ENCODE data around the gene NT5C1A. TPM values are rescaled to one million over a fixed set of nuclear protein-coding genes. Genes with fewer than 3 reads are reported as not detected.

The NT5C1A gene
- total RNA-seq, 1 donor from 2014 or later, result 2.8 TPM

DNA sequence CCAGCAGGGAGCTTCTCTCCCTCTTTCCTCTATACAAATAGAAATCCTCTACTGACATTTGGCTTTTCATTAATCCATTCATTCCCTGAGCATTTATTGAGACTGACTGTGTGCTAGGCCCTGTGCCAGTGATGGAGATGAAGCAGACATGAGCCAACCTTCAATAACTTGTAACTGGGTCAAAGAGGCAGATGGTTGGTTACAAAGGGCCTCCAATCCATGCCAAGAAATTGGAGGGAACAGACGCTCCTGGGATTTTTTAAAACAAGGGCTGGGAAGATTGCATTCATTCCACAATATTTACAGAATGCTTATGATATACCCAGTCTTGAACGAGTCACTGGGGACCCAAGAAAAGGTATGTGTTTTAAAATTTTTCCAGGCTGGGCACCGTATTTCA is 13.2 kb upstream of the NT5C1A start:
- H3K36me3 Mint-ChIP-seq (ENCODE audit: low read depth), result peaks cover 8% of the 10 kb centered on the region
- H3K27ac Mint-ChIP-seq, result no peak overlapping the region
- no peak overlapping the region for H3K4me3 Mint-ChIP-seq
- H3K9me3 Mint-ChIP-seq, result no peaks in the 10 kb centered on the region
- DNase-seq (ENCODE audit: low spot score), result no peak
- intact Hi-C loops (cut with micrococcal nuclease), result no loop called here
- H3K4me1 Mint-ChIP-seq (ENCODE audit: low read depth), result peaks cover 25% of the 10 kb centered on the region
- peaks cover 24% of the 10 kb centered on the region for H3K27me3 Mint-ChIP-seq (ENCODE audit: insufficient read depth)

DNA sequence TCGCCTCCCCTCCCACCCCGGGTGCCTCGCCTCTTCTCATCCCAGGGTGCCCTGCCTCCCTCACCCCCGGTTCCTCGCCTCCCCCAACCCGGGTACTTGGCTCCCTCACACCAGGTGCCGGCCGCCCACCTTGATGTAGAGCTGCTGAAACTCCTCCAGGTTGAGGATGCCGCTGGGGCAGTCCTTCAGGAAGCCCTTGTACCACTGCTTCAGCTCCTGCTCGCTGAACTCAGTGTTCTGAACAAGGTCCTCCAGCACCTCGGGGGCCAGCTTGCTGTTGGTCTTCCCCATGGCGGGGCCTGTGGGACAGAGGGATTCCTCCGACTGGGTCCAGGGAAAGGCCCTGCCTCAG is 12.4 kb upstream of the NT5C1A start:
- Mint-ChIP-seq H3K9me3 (no peaks in the 10 kb centered on the region), H3K4me1 (ENCODE audit: low read depth) (peaks cover 17% of the 10 kb centered on the region), H3K4me3 (no peak overlapping the region), H3K36me3 (ENCODE audit: low read depth) (peaks cover 8% of the 10 kb centered on the region), H3K27me3 (ENCODE audit: insufficient read depth) (peaks cover 19% of the 10 kb centered on the region), H3K27ac (no peak overlapping the region)
- DNase-seq (ENCODE audit: low spot score), result no peak
- intact Hi-C loops (cut with micrococcal nuclease), result no loop called here

DNA sequence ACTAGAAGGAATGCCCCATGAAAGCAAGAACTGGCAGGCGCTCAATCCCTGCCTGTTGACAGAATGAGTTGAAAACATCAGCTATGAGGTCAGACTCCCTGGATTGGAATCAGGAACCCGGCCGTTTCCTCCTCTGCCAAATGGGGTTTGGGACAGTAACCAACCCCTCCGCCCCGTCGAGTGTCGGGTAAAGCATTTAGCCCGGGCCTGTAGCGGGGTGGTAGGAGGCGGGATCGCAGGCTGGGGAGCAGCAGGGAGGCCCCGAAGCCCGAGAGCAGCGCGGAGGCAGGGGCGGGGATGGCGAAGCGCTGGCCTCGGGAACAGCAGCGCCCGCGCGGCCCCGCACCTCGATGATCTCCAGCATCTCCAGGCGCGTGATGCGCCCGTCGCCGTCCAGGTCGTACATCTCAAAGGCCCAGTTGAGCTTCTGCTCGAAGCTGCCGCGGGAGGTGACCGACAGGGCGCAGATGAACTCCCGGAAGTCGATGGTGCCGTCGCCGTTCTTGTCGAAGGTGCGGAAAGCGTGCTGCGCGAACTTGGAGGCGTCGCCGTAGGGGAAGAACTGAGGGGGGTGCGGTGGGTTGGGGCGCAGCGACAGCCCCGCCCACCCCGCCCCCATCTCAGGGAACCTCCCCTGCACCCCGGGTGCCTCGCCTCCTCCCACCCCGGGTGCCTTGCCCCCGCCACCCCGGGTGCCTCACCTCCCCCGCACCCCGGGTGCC is 11.8 kb upstream of the NT5C1A start:
- no peak overlapping the region for H3K27ac Mint-ChIP-seq
- H3K4me1 Mint-ChIP-seq (ENCODE audit: low read depth), result peaks cover 15% of the 10 kb centered on the region
- no peak overlapping the region for H3K4me3 Mint-ChIP-seq
- peaks cover 16% of the 10 kb centered on the region for H3K27me3 Mint-ChIP-seq (ENCODE audit: insufficient read depth)
- H3K9me3 Mint-ChIP-seq, result no peaks in the 10 kb centered on the region
- intact Hi-C loops (cut with micrococcal nuclease), result no loop called here
- H3K36me3 Mint-ChIP-seq (ENCODE audit: low read depth), result peaks cover 8% of the 10 kb centered on the region
- DNase-seq (ENCODE audit: low spot score), result no peak

DNA sequence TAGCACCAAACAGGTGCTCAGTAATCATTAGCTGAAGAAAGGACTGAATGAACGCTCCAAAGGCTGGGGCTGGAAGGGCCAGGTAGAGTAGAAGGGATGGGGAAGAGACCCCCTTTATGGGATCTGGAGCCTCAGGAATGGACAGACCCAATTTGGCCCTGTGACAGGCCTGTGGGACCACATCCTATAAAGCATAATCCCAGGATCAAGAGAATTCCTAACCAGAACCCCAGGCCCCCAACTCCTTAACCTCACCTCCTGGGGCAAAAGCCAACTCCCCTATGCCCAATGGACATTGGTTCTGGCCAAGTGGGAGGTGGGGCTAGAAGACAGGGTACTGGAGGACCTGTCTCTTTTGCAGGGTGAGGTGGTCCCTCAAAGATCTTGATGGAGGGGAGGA is 10.1 kb upstream of the NT5C1A start:
- Mint-ChIP-seq H3K27ac (no peak overlapping the region), H3K4me3 (no peak overlapping the region), H3K9me3 (no peaks in the 10 kb centered on the region), H3K4me1 (ENCODE audit: low read depth) (peaks cover 10% of the 10 kb centered on the region), H3K27me3 (ENCODE audit: insufficient read depth) (peaks cover 10% of the 10 kb centered on the region), H3K36me3 (ENCODE audit: low read depth) (peaks cover 8% of the 10 kb centered on the region)
- DNase-seq (ENCODE audit: low spot score), result no peak
- intact Hi-C loops (cut with micrococcal nuclease), result no loop called here

- intact Hi-C loops (cut with micrococcal nuclease), result no loop called here
- peaks cover 10% of the 10 kb centered on the region for H3K4me1 Mint-ChIP-seq (ENCODE audit: low read depth)
Measured at GRCh38 chr1:39681294-39681693, 9.4 kb upstream of the NT5C1A start.

GRCh38 chr1:39680751-39681150 is 8.8 kb upstream of the NT5C1A start:
- intact Hi-C loops (cut with micrococcal nuclease), result no loop called here

More at GRCh38 chr1:39681294-39681693, 9.4 kb upstream of the NT5C1A start:
- Mint-ChIP-seq H3K27ac (no peak overlapping the region), H3K4me3 (no peak overlapping the region), H3K9me3 (no peaks in the 10 kb centered on the region), H3K36me3 (ENCODE audit: low read depth) (peaks cover 8% of the 10 kb centered on the region), H3K27me3 (ENCODE audit: insufficient read depth) (peaks cover 8% of the 10 kb centered on the region)
- no peak for DNase-seq (ENCODE audit: low spot score)

GRCh38 chr1:39679821-39680220 is 7.9 kb upstream of the NT5C1A start:
- Mint-ChIP-seq H3K4me3 (no peak overlapping the region), H3K9me3 (no peaks in the 10 kb centered on the region), H3K4me1 (ENCODE audit: low read depth) (peaks cover 10% of the 10 kb centered on the region), H3K27me3 (ENCODE audit: insufficient read depth) (peaks cover 7% of the 10 kb centered on the region), H3K27ac (no peak overlapping the region), H3K36me3 (ENCODE audit: low read depth) (peaks cover 6% of the 10 kb centered on the region)
- intact Hi-C loops (cut with micrococcal nuclease), result no loop called here
- DNase-seq (ENCODE audit: low spot score), result no peak

More at GRCh38 chr1:39680751-39681150, 8.8 kb upstream of the NT5C1A start:
- Mint-ChIP-seq H3K4me3 (no peak overlapping the region), H3K27me3 (ENCODE audit: insufficient read depth) (peaks cover 8% of the 10 kb centered on the region), H3K4me1 (ENCODE audit: low read depth) (peaks cover 10% of the 10 kb centered on the region), H3K27ac (no peak overlapping the region), H3K36me3 (ENCODE audit: low read depth) (peaks cover 8% of the 10 kb centered on the region), H3K9me3 (no peaks in the 10 kb centered on the region)
- DNase-seq (ENCODE audit: low spot score), result no peak

DNA sequence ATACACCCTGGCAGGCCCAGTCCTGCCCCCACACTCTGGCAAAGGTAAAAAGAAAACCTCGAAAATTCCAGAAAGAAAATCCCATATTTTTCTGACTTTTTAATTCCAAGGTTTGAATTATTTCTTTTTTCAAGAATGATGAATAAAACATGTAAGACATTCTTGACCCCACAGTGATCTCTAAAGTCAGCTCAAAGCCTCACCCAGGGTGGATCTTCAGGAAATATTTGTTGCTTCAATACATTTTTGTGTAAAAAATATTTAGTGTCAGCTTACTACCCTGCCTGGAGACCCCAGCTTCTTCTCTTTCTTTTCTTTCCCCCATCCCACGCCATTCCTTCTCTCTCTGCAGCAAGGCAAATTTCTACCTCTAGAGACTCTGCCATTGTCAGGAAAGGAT is 7.0 kb upstream of the NT5C1A start:
- Mint-ChIP-seq H3K27me3 (ENCODE audit: insufficient read depth) (peaks cover 4% of the 10 kb centered on the region), H3K36me3 (ENCODE audit: low read depth) (peaks cover 5% of the 10 kb centered on the region), H3K4me1 (ENCODE audit: low read depth) (peaks cover 10% of the 10 kb centered on the region), H3K9me3 (no peaks in the 10 kb centered on the region), H3K27ac (no peak overlapping the region), H3K4me3 (no peak overlapping the region)
- intact Hi-C loops (cut with micrococcal nuclease), result no loop called here
- no peak for DNase-seq (ENCODE audit: low spot score)

DNA sequence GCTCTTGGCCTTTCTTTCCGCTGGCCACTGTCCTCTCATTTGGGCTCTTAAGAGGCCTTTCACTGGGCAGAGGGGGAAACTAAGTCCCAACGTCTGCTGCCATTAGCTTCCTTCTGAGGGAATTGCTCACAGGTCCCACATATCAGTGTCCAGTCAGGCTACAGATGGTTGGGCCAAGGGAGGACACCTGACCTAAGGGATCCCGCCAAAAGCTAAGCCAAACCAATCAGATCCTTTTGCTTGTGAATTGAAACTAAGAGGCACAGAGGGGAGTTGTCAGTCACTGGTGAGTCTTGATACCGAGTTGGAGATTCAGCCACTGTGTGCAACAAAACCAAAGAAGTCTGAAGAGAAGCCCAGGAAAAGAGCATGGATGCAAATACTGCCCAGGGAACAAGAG is 5.7 kb upstream of the NT5C1A start:
- peaks cover 5% of the 10 kb centered on the region for H3K27me3 Mint-ChIP-seq (ENCODE audit: insufficient read depth)
- no peaks in the 10 kb centered on the region for H3K9me3 Mint-ChIP-seq
- DNase-seq (ENCODE audit: low spot score), result no peak
- no peak overlapping the region for H3K4me3 Mint-ChIP-seq
- peaks cover 10% of the 10 kb centered on the region for H3K4me1 Mint-ChIP-seq (ENCODE audit: low read depth)
- peaks cover 2% of the 10 kb centered on the region for H3K36me3 Mint-ChIP-seq (ENCODE audit: low read depth)
- H3K27ac Mint-ChIP-seq, result no peak overlapping the region
- intact Hi-C loops (cut with micrococcal nuclease), result no loop called here

GRCh38 chr1:39676948-39677548 is 5.1 kb upstream of the NT5C1A start:
- Mint-ChIP-seq H3K36me3 (ENCODE audit: low read depth) (no peaks in the 10 kb centered on the region), H3K27me3 (ENCODE audit: insufficient read depth) (peaks cover 7% of the 10 kb centered on the region), H3K4me3 (no peak overlapping the region), H3K9me3 (no peaks in the 10 kb centered on the region), H3K27ac (no peak overlapping the region), H3K4me1 (ENCODE audit: low read depth) (peaks cover 10% of the 10 kb centered on the region)
- intact Hi-C loops (cut with micrococcal nuclease), result no loop called here
- DNase-seq (ENCODE audit: low spot score), result no peak

- peaks cover 14% of the 10 kb centered on the region for H3K27me3 Mint-ChIP-seq (ENCODE audit: insufficient read depth)
- intact Hi-C loops (cut with micrococcal nuclease), result no loop called here
- no peak overlapping the region for H3K4me3 Mint-ChIP-seq
- no peaks in the 10 kb centered on the region for H3K9me3 Mint-ChIP-seq
- H3K36me3 Mint-ChIP-seq (ENCODE audit: low read depth), result no peaks in the 10 kb centered on the region
- DNase-seq (ENCODE audit: low spot score), result no peak
- H3K27ac Mint-ChIP-seq, result no peak overlapping the region
- H3K4me1 Mint-ChIP-seq (ENCODE audit: low read depth), result peaks cover 6% of the 10 kb centered on the region
Measured at GRCh38 chr1:39675220-39675619, 3.3 kb upstream of the NT5C1A start.

DNA sequence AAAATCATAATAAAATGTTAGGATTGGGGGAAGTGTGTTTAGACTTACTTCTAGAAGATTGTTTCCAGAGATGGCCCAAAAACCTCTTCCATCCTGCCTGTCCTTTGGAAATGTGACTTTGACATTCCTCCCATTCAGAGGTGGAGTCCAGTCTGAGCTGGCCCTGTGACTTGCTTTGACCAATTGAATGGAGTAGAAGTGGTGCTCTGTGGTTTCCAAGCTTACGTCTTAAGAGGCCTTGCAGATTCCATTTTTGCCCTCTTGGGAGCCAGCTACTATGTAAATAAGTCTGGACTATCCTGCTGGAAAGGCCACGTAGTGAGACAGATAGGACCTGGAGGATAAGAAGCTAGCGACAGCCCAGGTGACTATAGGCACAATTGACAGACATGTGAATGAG is 1.3 kb upstream of the NT5C1A start:
- Mint-ChIP-seq H3K4me1 (ENCODE audit: low read depth) (peaks cover 14% of the 10 kb centered on the region), H3K27ac (no peak overlapping the region), H3K36me3 (ENCODE audit: low read depth) (no peaks in the 10 kb centered on the region), H3K9me3 (no peaks in the 10 kb centered on the region), H3K4me3 (no peak overlapping the region), H3K27me3 (ENCODE audit: insufficient read depth) (peaks cover 14% of the 10 kb centered on the region)
- intact Hi-C loops (cut with micrococcal nuclease), result no loop called here
- DNase-seq (ENCODE audit: low spot score), result no peak

DNA sequence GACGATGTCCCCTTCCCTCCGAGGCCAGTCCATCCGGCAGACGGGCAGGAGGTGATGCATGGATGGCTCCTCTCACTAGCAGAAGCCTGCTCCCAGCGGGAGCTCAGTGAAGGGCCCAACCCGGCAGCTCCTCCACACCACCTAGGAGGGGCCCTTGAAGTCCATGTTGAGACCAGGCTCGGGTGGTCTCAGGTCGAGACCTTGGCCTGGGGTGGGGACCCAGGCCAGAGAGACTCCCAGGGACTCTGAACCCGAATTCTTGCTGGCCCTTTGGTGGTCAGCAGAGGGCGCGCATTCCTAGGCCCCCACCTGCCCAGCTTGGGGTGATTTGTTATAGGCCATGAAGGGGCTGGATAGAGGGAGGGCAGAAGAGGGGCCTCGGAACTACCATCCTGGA is 642 bp upstream of the NT5C1A start:
- Mint-ChIP-seq H3K4me1 (ENCODE audit: low read depth) (peaks cover 21% of the 10 kb centered on the region), H3K27me3 (ENCODE audit: insufficient read depth) (peaks cover 14% of the 10 kb centered on the region), H3K36me3 (ENCODE audit: low read depth) (no peaks in the 10 kb centered on the region), H3K9me3 (no peaks in the 10 kb centered on the region), H3K4me3 (peak overlapping the region; percentile 76), H3K27ac (no peak overlapping the region)
- intact Hi-C loops (cut with micrococcal nuclease), result loop anchor here (1.0 kb wide), 2 partner anchors 19 to 48 kb away; partner anchors contain the start of gene HPCAL4
- no peak for DNase-seq (ENCODE audit: low spot score)
